Left colon (tissue), 2 donors: Measurements from ENCODE around the gene ARMC9. TPM values are rescaled to one million over a fixed set of nuclear protein-coding genes. Genes with fewer than 3 reads are reported as not detected.
"Not testable (repeated sequence)": the region's sequence is repeated elsewhere in the genome, so short reads cannot be mapped to it uniquely, and the experiment has no call there.

Experiments
- ATAC-seq: fragments of 200-7000 bp; cut with Tn5 transposase; one replicate; pipeline ENCODE4 v1.9.1; 2020; ENCODE audit warnings: mild to moderate bottlenecking, moderate library complexity
- DNase-seq, 2 donors: peaks; one replicate each; pipeline ENCODE4 v3.0.0-alpha.2; 2020
- intact Hi-C, 2 donors: fragments of 100-400 bp; cut with DNase I in 1 of 2; cut with micrococcal nuclease in 1 of 2; formaldehyde crosslinking; loops; one replicate each; pipeline versions ENCODE4 v1.11.2 to v1.14.0; 2022; cut with DNase I, micrococcal nuclease
- total RNA-seq, 2 donors: library from RNA; stranded (reverse); fragmentation: NEBNext Ultra II Directional; extraction: Animal tissue kit (Norgen Biotek cat#: 25700); gene quantifications; one replicate each; pipeline ENCODE4 v1.2.1, GENCODE V29; 2021
- donor health status: DM: no; HTN: no; CAD: no.
- donor health status: DM: yes; HTN: yes; CAD: no.

Gene ARMC9
- total RNA-seq, 2 donors from 2014 or later = 9.4 to 13.6 TPM

DNA sequence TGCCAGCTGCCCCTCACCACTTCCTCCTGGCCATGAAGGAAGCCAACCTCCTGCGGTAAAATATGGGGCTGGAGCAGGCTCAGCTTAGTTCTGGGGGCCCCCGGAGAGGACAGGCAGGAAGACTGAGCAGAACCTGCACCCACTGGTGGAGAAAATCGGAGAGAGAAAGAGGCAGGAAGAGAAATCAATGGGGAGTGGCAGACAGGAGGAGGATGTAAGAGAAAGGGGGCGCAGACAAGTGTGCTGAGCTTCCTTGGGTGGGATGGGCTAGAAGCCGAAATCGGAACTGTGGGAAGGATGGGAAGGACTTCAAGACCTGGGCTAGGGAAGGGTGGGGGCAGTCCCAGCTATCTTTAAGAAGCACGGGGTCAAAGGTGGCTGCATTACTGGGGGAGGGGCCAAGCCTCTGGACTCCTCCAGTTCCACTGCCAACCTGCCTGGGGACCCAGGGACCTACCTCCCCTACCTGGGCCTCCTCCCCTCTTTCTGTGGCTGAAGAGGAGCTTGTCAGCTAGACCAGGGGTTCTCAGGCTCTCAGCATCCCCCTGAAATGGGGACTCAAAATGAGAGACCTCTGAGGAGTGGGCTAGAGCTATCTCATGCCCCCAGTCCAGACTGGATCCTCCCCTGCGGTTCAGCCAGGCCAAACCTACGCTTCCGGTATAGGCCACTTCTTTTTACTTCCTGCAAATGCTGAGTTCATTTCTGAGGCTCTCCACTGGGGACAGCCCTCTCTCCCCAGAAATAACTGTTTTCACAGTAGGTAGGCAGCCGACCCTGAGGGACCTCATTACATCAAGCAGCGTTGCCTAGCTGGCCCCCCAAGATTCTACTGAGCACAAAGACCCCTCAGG, 163.5 kb downstream of the ARMC9 start:
- peak in 1 of 2 donors; percentile 28 for DNase-seq
- no peak for ATAC-seq
- intact Hi-C loops = no loop called here

DNA sequence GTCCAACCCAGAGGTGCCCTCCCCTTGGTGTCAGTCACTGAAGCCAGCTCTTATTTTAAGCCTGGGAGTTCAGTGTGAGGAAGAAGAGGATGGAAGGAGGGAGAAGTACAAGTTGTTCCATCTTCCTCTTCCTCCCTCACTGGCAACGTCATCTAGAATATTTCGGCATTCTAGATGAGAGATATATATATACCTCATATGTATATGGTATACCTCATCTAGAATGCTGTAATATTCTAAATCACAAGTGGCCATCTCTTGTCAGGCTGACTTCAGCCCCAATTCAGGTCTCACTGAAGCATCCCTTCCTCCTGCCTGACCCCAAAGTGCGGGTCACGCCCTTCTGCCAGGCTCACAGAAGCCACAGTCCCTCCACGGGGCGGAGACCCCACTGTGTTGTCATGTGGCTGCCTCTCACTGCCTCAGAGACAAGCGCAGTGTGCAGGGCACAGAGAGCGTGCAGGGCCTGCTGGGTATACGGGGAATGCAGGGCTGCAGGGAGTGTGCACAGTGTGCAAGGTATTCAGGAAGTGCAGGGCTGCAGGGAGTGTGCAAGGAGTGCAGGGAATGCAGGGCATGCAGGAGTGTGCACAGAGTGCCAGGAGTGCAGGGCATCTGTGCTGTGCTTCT, 164.2 kb downstream of the ARMC9 start:
- intact Hi-C loops = no loop called here
- peak in 1 of 2 donors; percentile 24 for DNase-seq
- no peak for ATAC-seq

GRCh38 chr2:231364061-231364460, 165.6 kb downstream of the ARMC9 start:
- intact Hi-C loops = no loop called here

GRCh38 chr2:231364961-231365810, 166.8 kb downstream of the ARMC9 start:
- ATAC-seq (peak; percentile 94), DNase-seq (peak; percentile 43 to 75)
- intact Hi-C loops = no loop called here

More at GRCh38 chr2:231364061-231364460, 165.6 kb downstream of the ARMC9 start:
- ATAC-seq = no peak
- peak in 1 of 2 donors; percentile 16 for DNase-seq

DNA sequence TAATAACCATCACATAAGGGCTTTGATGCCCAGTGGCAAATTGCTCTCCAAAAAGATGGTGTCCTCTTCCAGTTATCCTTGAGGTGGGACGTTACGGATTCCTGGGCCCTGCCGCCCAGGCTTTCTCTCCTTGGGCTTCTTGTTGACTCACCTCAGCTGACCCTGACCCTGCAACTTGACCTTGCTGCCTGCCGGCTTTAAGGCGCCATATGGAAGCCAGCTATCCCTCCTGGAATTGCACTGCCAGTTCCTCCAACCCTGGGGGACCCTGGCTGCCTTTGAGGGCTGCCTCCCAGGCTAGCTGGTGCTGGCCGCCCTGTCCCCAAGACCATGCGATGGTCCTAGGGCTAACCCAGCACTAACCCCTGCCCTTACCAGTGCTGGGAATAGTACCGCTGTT, 168.7 kb downstream of the ARMC9 start:
- DNase-seq = no peak
- no peak for ATAC-seq
- intact Hi-C loops = no loop called here

DNA sequence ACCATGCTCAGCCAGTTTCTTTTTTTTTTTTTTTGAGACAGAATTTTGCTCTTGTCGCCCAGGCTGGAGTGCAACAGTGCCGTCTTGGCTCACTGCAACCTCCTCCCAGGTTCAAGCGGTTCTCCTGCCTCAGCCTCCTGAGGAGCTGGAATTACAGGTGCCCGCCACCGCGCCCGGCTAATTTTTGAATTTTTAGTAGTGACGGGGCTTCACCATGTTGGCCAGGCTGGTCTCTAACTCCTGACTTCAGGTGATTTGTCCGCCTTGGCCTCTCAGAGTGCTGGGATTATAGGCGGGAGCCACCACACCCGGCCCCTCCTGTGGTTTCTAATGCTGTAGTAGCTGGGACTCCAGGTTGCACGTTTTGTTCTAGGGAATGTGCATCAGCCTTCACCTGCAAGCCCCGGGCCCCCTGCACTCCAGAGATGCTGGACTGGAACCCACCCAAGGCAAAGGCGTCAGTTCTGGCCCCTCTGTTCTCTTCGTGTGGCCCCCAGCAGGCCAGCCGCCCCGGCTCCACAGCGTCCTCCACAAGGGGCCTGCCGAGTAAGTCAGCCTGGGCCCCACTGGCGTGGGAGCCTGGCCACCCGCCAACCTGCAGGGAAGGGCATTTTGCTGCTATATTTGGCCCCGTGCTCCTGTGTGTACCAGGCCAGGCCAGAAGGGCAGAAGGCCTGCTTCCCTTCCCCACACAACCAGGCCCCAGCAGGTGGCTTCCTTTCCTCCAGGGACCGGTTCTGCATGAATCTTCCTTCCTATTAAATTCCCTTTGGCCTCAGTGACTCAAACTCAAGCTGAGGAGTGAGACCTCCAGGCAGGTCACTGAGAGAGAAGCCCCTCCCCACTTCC, 171.4 kb downstream of the ARMC9 start:
- DNase-seq (no peak), ATAC-seq (no peak)
- intact Hi-C loops = no loop called here

DNA sequence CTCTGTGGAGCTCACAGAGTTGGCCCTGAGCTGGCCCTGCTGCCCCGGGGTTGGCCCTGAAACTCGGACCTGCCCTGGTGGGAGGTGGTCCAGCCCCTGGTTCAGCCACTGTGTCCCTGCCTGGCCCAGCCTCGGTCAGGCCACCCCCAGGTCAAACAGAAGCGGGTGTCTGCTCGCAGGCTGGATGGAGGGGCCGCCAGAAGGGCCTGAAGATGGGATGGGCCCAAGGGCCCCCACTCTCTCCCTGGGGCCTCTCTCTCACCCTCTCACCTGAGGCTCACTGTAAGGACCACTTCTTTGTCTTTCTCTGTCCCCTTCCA, 172.0 kb downstream of the ARMC9 start:
- ATAC-seq (no peak), DNase-seq (no peak)
- intact Hi-C loops = no loop called here

DNA sequence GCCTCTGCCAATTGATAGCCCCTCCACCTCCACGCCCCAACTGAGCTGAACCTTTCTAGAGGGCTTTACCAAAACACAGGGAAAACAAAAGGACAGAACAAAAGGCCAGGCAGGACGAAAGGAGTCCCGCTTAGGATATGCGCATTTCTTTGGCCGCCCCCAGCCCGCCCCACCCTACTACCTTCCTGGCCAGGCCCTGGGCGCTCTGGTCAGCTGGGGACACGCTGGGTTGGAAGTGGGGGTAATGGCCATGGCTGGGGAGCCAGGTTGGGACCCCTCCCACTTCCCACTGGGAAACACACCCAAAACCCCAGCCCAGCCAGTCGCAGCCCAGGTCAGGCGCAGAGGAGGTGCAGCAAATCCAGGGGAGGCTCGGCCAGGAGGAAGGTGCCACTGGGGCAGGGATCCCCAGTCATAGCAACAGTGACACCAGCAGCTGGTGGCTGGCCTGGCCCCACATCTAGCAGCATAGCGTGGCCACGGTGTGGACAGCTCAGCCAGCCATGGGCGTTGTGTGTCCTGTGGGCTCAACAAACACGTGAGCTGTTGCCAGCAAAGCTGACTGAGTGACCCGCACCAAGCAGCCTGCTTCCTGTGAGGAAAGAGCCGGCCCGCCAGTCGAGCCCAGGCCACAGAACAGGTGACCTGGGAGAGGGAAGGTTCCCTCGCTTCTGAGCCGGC, 172.5 kb downstream of the ARMC9 start:
- no peak for DNase-seq
- no peak for ATAC-seq
- intact Hi-C loops = no loop called here

GRCh38 chr2:231371430-231372054, 173.1 kb downstream of the ARMC9 start:
- DNase-seq (no peak), ATAC-seq (no peak)
- intact Hi-C loops = no loop called here

GRCh38 chr2:231372326-231372725, 173.9 kb downstream of the ARMC9 start:
- no peak for ATAC-seq
- intact Hi-C loops = no loop called here
- no peak for DNase-seq

- intact Hi-C loops = no loop called here
- ATAC-seq = no peak
- DNase-seq = no peak
These were observed 174.8 kb downstream of the ARMC9 start for GRCh38 chr2:231373184-231373583.

- peak; percentile 40 for ATAC-seq
- DNase-seq = no peak
- intact Hi-C loops = no loop called here
These were observed 175.4 kb downstream of the ARMC9 start for GRCh38 chr2:231373786-231374349.

GRCh38 chr2:231374771-231375170, 176.3 kb downstream of the ARMC9 start:
- intact Hi-C loops = no loop called here
- ATAC-seq (no peak), DNase-seq (no peak)

GRCh38 chr2:231375994-231376615, 177.7 kb downstream of the ARMC9 start:
- intact Hi-C loops, DNase-seq, ATAC-seq: not testable (repeated sequence)

DNA sequence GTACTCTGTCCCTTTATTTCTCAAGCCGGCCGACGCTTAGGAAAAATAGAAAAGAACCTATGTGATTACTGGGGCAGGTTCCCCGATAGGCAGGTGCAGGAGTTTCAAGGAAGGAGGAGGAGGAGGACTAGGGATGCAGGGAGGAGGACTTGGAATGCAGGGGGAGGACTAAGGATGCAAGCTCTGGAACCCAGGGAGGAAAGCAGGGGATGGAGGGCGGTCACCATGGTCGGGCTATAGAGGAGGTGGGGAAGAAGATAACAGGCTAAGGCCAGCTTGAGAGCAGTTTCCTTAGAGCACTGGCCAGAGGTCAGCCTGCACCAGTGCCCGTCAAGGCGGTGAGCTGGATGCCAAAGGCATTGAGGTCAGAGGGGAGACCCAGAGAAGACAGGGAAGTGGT, 178.4 kb downstream of the ARMC9 start:
- DNase-seq (no peak), ATAC-seq (no peak)
- intact Hi-C loops = no loop called here

- DNase-seq = peak; percentile 51 to 92
- intact Hi-C loops = no loop called here
- peak; percentile 67 for ATAC-seq
These were observed 179.7 kb downstream of the ARMC9 start for GRCh38 chr2:231378026-231378722.
